ENCODE results near the gene SBF2.
"Not testable (repeated sequence)": the region's sequence is repeated elsewhere in the genome, so short reads cannot be mapped to it uniquely, and the experiment has no call there.

Gene SBF2

DNA sequence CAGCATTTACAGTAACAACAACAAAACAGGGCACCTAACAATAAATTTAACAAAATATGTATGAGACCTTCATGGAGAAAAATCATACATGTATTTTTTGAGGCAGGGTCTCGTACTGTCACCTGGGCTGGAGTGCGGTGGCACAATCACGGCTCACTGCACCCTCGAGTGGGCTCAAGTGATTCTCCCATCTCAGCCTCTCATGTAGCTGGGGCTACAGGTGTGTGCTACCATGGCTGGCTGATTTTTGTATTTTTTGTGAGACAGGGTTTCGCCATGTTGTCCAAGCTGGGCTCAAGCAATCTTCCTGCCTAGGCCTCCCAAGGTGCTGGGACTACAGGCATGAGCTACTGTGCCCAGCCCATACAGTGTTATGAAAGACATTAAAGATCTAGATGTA is 352.0 kb downstream of the SBF2 start:
- DNase-seq = no peak

DNA sequence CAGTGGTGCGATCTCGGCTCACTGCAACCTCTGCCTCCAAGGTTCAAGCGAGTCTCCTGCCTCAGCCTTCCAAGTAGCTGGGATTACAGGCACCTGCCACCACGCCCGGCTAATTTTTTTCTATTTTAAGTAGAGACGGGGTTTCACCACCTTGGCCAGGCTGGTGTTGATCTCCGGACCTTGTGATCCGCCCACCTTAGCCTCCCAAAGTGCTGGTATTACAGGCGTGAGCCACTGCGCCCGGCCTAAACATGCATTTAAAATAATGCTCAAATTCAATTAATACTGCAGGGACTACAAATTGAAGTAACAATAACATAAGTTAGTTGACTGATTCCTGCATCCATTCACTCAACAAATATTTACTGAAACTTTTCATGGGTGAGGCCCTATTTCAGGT is 354.9 kb downstream of the SBF2 start:
- not testable (repeated sequence) for DNase-seq

DNA sequence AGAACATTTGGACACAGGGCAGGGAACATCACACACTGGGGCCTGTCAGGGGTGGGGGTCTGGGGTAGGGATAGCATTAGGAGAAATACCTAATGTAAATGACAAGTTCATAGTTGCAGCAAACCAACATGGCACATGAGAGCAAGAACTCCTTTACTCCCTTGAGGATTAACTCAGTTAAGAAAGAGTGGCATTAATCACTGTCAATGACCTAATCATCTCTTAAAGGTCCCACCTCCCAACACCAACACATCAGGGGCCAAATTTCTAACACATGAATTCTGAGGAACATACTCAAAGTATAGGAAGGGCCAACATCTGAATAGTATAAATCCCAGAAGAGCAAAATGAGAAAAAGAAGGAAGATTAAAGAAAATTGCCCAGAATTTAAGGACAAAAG is 357.3 kb downstream of the SBF2 start:
- no peak for DNase-seq

GRCh38 chr11:9932843-9933242 is 361.2 kb downstream of the SBF2 start:
- DNase-seq = not testable (repeated sequence)

DNA sequence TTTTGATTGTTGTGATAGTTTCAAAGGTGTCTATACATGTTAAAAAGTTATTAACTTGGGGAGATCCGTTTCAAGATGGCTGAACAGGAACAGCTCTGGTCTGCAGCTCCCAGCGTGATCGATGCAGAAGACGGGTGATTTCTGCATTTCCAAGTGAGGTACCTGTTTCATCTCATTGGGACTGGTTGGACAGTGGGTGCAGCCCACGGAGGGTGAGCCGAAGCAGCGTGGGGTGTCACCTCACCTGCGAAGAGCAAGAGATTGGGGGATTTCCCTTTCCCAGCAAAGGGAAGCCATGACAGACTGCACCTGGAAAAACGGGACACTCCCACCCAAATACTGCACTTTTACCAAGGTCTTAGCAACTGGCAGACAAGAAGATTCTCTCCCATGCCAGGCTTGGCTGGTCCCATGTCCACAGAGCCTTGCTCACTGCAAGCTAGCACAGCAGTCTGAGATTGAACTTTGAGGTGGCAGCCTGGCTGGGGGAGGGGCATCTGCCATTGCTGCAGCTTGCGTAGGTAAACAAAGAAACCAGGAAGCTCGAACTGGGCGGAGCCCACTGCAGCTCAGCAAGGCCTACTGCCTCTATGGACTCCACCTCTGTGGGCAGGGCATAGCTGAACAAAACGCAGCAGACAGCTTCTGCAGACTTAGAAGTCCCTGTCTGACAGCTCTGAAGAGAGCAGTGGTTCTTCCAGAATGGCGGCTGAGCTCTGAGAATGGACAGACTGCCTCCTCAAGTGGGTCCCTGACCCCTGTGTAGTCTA is 363.3 kb downstream of the SBF2 start:
- peak; percentile 26 for DNase-seq

- DNase-seq = no peak
Measured at GRCh38 chr11:9927670-9928069, 366.3 kb downstream of the SBF2 start.

GRCh38 chr11:9923280-9923679 is 370.7 kb downstream of the SBF2 start:
- DNase-seq = no peak

GRCh38 chr11:9922806-9923205 is 371.2 kb downstream of the SBF2 start:
- DNase-seq = no peak

DNA sequence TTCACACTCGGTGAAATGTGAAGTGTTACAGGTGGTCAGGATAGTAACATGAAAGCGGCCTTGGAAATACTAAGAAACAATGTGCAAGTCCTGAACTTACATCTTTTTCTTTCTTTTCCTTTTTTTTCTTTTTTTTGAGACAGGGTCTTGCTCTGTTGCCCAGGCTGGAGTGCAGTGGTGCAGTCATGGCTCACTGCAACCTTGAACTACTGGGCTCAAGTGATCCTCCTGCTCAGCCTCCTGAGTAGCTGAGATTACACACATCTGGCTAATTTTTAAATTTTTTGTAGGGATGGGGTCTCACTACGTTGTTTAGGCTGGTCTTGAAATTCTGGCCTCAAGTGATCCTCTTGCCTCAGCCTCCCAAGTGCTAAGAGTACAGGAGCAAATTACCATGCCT is 377.5 kb downstream of the SBF2 start:
- DNase-seq = no peak

DNA sequence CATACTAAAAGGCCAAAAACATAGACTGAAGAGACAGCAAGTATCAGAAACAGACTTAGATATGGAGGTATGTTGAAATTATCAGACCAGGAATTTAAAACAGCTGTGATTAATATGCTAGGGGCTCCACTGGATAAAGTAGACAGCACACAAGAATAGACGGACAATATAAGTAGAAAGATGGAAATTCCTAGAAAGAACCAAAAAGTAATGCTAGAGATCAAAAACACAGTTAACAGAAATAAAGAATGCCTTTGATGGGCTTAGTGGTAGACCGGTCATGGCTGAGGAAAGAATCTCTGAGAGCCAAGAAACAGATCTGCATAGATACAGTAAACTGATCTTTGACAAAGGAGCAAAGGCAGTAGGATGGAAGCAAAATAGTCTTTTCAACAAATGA is 380.0 kb downstream of the SBF2 start:
- no peak for DNase-seq

GRCh38 chr11:9905960-9906791 is 387.8 kb downstream of the SBF2 start:
- no peak for DNase-seq

DNA sequence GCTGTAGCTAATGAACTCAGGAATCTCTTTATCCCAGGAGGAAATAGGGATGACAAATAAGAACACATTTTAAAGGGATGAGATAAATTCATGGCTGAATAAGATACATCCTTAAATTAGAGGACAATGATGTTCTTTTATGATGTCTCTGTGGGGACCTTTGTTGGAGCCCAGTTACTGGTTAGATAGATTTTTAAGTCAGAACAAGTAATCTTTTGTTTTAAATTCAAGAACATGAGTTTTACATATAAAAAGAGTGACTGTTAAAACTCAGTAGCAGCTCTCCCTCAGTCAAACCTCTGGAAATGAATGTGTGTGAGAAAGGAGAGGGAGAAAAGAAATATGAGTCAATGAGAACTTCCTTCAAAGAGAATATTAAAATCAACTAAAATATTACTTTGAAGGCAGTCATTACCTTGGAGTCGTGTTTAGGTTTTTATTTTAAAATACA is 388.5 kb downstream of the SBF2 start:
- no peak for DNase-seq

- DNase-seq = no peak
Measured at GRCh38 chr11:9903579-9903978, 390.4 kb downstream of the SBF2 start.

- no peak for DNase-seq
Measured at GRCh38 chr11:9901943-9902342, 392.1 kb downstream of the SBF2 start.

DNA sequence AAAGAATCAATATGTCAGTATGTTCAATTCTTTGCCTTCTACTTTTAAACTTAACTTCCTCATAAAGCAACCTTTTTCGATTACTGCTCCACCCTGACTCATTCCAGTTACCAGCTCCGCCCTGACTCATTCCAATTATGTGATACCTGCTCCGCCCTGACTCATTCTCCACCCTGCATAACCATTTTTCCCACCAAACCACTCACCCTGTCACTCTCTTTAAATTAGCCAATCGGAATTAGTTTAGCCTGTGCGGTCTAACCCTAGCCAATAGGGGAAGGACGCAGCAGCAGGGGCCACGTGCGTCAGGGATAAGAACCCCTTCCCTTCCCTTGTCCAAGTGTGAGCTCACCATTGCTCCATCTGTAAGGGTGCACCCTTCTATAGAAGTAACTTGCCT is 393.8 kb downstream of the SBF2 start:
- not testable (repeated sequence) for DNase-seq

- no peak for DNase-seq
Measured at GRCh38 chr11:9899676-9900075, 394.3 kb downstream of the SBF2 start.

- no peak for DNase-seq
Measured at GRCh38 chr11:9896902-9897301, 397.1 kb downstream of the SBF2 start.

DNA sequence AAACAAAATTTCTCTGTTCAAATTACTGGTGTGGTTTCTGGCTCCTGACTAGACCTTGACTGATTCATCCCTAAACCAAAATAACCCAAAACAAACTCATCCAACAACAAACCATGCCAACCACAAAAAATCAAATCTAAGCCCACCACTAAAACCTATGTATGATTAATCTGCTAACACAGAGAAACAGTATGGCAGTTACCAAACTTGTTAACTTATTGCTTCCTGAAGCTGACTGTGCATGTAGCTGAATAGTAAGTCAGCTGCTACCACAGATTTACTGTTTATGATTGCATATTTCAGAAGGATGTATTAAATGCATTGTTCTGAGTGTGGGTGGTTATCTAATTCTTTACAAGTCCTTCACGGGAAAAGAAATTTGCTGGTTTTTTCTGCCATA is 399.0 kb downstream of the SBF2 start:
- DNase-seq = no peak

- no peak for DNase-seq
Measured at GRCh38 chr11:9893474-9893873, 400.5 kb downstream of the SBF2 start.

DNA sequence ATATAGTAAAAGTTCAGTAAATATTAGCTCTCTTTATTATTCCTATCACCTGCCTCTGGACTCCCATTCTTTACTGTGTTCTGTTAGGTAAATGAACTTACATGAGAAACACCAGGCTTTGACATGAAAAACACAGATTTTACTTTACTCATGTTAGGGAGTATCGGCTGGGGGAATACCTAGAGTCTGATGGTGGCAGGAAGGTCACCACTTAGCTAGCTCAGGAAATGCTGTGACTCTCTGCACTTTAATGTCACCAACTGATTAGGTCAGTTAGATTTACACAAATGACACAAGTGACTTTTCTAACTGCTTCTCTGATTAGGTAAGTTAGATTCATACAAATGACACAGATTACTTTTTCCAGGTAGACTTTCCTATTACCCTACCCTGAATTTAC is 405.1 kb downstream of the SBF2 start:
- DNase-seq = no peak

DNA sequence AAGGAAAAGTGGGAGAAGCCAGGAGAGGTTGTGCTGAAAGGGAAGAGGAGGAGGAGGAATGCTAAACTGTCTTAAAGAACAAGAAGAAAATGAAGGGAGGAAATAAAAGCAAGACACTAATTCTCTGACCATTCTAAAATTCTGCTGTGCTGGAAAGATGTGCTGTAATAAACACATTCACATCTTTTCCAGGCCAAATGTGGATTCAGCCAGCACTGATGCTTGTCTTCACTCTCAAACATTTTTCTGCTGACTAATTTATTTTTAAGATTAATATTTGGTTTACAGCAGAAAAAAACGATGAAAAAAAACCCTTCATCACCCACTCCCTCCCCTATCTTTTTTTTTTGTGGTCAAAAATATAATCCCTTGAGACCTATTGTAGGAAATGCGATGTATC is 406.5 kb downstream of the SBF2 start:
- no peak for DNase-seq

GRCh38 chr11:9886595-9886994 is 407.4 kb downstream of the SBF2 start:
- no peak for DNase-seq

- DNase-seq = no peak
Measured at GRCh38 chr11:9884601-9885000, 409.4 kb downstream of the SBF2 start.

DNA sequence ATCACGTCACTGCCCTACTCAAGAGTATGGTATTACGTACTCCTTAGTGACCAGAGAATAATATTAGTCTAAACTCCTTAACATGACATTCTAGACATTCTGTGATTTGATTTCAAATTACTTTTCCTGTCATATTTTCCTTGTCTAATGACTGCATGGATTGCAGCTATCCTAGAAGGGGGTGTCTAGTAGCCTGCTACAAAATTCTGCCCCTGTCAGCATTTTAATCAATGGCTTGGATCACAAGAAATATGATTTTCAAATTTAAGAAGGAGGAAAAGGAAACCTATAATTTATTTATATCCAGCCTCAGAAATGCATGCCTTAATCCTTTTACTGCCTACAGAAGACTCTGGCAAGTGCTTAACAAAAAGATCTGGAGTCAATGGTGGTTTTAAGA is 413.4 kb downstream of the SBF2 start:
- no peak for DNase-seq
